ENCODE results near the gene OR3A2. TPM values are rescaled to one million over a fixed set of nuclear protein-coding genes. Genes with fewer than 3 reads are reported as not detected.
"Not testable (repeated sequence)": the region's sequence is repeated elsewhere in the genome, so short reads cannot be mapped to it uniquely, and the experiment has no call there.

OR3A2 gene
- total RNA-seq (2014; rRNA removed; shearing (Covaris generic)): not detected in 2 replicates
- not detected in 2 replicates for polyA plus RNA-seq (2015; cell fraction: cytosol; rRNA removed)
- not detected in 2 replicates for polyA plus RNA-seq (2015; cell fraction: nucleus; rRNA removed)

DNA sequence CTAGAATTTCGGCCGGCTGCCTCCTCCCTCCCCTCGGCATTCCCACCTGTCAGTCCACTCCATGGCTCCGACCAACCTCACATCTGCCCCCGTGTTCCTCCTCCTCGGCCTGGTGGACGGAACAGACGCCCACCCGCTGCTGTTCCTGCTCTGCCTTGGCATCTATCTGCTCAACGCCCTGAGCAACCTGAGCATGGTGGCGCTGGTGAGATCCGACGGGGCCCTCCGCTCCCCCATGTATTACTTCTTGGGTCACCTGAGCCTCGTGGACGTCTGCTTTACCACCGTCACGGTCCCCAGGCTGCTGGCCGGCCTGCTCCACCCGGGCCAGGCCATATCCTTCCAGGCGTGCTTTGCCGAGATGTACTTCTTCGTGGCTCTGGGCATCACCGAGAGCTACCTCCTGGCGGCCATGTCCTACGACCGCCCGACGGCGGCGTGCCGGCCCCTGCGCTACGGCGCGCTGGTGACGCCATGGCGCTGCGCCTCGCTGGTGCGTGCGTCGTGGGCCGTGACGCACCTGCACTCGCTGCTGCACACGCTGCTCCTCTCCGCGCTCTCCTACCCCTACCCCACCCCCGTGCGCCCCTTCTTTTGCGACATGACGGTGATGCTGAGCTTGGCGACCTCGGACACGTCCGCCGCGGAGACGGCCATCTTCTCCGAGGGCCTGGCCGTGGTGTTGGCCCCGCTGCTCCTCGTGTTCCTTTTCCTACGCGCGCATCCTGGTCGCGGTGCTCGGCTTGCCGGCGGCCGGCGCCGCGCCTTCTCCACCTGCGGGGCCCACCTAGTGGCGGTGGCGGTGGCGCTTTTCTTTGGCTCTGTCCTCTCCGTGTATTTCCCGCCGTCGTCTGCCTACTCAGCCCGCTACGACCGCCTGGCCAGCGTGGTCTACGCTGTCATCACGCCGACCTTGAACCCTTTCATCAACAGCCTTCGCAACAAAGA, at the start of gene OR3A2:
OR3A2 (minus strand) TSS at position 440 of the 948 bp plus-strand sequence.
- no peak for DNase-seq (ENCODE audit: low read depth)

DNA sequence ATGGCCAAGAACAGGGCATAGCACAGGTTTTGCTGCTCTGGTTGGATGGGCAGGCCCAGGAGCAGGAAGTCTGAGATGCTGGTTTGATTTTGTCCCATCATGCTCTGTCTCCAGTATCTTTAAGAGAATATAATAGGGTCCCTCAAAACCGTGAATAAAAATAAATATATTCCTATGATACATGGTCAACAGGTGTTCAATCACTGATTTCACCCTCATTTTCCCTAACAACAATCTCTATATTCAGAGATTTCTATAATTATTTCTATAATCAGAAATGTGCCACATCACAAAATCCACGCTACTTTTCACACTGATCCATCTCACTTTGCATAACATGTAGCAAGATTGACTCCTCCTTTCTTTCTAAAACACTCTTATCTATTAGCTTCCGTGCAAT, 47.6 kb upstream of the OR3A2 start, which contains the start of gene OR1E2:
OR1E2 (minus strand) TSS at position 101 of the 400 bp plus-strand sequence; CDS start at position 101, 0 bp downstream.
- no peak for DNase-seq (ENCODE audit: low read depth)

DNA sequence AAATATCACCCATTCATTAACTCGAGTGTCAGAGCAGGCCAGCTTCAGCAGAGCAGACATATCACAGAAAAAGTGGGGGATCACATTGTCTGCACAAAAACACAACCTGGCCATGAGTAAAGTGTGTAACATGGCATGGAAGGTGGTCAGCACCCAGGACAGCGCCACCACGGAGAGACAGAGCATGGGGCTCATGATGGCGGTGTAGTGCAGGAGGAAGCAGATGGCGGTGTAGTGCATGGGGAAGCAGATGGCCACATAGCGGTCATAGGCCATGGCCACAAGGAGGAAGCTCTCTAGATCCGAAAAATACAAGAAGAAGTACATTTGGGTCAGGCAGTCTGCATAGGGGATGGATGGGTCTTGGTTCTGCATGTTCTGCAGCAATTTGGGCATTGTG, 47.1 kb upstream of the OR3A2 start:
- DNase-seq (ENCODE audit: low read depth): peak; percentile 5

DNA sequence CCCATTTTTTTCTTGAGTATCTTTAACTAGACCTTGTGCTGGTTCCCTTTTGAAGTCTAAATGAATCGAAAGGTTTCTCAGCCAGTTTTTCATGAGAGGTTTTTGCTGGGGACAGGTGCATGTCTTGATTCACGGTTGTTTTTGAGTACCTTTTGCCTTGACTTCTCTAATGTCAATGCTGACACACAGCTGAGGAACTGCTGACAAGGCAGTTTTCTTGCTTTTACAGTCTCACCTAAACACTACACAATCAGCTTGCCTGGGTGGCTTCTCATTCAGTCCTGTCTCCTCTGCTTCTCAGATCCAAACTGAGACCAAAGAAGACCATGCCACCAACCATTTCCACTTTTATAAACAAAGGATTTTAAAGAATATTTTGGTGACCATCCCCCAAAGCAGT, 32.1 kb upstream of the OR3A2 start:
- DNase-seq (ENCODE audit: low read depth): no peak

DNA sequence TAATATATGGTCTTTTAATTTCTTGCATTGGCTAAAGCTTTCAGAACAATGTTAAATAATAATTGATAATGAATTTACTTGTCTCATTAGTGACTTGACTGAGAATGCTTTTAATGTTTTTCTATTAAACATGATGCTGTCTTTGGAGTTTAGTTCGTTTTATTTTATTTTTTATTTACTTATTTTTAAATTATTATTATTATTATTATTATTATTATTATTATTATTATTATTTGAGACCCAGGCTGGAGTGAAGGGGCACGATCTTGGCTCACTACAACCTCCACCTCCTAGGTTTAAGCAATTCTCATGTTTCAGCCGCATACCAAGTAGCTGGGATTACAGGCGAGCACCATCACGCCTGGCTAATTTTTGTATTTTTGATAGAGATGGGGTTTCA, 29.5 kb upstream of the OR3A2 start:
- no peak for DNase-seq (ENCODE audit: low read depth)

DNA sequence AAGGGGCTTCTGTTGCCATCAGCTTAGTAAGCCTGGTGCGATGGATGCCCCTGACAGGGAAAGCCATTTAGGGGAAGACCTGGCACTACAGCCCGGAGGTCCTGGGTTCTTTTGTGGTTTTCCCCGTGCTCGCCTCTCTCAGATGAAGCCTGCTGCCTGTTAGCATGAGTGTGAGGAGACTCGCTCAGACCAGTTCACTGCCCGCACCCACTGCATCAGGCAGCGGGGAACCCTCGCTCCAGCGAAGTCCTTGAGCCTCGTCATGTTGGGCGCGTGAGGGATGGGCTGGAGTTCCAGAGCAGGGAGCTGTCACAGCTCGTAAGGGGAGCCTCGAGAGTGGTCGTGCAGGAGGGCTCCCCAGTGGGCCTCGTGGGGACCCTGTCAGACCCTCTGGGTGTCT, 26.1 kb upstream of the OR3A2 start:
- DNase-seq (ENCODE audit: low read depth): not testable (repeated sequence)

DNA sequence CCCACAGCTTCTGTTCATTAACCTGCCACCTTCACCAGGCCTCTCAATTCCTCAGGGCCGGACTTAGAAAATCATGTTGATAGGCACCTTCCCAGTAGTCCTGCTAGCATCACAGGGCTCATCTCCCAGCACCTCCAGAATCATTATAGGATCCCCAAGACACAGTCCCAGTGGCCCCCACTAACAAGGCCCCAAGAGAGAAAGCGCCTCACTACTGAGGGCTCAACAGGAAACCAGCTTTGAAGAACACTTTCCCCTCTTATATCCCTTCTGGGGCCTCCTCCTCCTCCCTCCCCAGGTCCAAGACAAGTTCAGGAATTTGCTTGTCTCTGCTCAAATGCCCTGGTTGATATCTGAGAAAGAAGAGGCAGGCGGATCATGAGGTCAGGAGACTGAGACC, 25.0 kb upstream of the OR3A2 start, which contains the start of gene OR3A3:
OR3A3 (plus strand) TSS at position 301 of the 400 bp plus-strand sequence.
- no peak for DNase-seq (ENCODE audit: low read depth)

DNA sequence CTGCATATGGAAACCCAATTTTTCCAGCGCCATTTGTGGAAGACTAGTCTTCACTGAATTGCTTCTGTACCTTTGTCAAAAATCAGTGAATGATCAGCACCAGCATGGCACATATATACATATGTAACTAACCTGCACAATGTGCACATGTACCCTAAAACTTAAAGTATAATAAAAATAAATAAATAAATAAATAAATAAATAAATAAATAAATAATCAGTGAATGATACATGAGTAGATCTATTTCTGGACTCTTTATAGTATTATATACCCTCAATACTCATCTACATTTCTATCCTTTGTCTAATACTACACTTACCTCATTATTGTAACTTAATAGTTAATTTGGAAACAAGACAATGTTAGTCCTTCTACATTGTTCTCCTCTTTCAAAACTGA, 17.7 kb upstream of the OR3A2 start:
- not testable (repeated sequence) for DNase-seq (ENCODE audit: low read depth)

DNA sequence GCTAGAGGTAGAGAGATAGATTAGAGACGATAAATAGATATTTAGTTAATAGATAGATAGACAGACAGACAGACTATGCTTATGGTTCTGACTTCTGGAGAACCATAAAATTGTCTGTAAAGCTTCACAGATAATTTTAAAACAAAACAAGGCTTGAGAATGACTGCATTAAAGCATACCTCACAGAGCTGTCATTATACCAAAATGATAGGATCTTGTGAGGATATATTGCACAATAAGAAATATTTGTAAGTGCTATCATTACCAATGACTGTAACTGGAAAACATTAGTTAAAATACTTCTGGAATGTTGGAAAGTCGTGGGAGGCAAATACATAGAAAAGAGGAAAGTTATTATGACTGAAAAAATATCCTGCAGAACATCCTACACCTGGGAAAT, 15.7 kb upstream of the OR3A2 start:
- no peak for DNase-seq (ENCODE audit: low read depth)

DNA sequence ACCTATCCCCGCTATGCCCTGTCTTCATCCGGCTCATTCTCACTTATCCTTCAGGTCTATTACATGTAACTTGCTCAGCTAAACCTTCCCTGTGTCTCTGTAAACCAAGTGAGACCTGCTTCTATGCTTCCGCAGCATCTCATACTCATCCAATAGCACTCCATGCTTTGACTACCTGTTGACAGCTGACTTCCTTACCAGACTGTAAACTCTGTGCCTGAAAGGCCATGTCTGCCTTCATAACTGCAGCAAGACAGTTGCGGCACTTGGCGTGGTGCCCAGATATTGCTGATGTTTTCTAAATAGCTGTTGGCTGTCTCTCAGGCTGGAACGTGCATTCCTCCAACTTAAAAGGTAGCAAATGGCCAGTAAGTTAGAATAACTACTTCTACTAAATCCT, 13.9 kb upstream of the OR3A2 start:
- no peak for DNase-seq (ENCODE audit: low read depth)

DNA sequence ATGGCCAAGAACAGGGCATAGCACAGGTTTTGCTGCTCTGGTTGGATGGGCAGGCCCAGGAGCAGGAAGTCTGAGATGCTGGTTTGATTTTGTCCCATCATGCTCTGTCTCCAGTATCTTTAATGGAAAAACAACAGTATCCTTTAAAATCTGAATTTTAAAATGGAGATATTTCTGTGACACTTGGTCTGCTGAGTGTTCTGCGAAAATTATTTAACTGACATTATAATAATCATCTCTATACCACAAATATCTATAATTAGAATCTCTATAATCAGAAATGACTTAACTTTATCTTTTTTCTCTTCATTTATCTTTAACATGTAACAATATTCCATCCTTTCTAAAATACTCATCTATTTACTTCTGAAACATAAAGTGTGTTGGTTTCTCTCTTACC, 12.2 kb upstream of the OR3A2 start, which contains the start of gene OR1E1:
OR1E1 (minus strand) TSS at position 101 of the 400 bp plus-strand sequence; CDS start at position 101, 0 bp downstream.
- DNase-seq (ENCODE audit: low read depth): no peak

DNA sequence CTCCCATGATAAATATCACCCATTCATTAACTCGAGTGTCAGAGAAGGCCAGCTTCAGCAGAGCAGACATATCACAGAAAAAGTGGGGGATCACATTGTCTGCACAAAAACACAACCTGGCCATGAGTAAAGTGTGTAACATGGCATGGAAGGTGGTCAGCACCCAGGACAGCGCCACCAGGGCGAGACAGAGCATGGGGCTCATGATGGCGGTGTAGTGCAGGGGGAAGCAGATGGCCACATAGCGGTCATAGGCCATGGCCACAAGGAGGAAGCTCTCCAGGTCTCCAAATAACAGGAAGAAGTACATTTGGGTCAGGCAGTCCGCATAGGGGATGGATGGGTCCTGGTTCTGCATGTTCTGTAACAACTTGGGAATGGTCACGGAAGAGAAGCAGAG, 11.7 kb upstream of the OR3A2 start:
- DNase-seq (ENCODE audit: low read depth): peak; percentile 7

DNA sequence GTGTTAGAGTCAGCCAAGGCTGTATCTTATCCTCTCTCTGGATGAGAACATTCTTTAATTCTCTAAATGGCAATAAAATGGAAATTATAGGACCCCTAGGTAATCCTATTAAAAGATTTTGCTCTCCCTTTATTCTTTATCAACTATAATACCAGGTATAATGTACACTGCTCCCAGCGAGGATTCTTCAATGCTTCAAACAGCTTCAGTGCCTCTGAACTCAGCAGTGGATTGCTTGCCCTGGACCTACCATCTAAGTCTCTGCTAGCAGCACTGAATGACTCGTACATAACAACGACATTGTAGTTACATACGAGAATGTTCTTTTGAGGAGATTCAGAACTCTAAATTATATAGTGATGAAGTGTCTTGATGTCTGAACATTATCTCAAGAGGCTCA, 3.7 kb upstream of the OR3A2 start:
- no peak for DNase-seq (ENCODE audit: low read depth)

DNA sequence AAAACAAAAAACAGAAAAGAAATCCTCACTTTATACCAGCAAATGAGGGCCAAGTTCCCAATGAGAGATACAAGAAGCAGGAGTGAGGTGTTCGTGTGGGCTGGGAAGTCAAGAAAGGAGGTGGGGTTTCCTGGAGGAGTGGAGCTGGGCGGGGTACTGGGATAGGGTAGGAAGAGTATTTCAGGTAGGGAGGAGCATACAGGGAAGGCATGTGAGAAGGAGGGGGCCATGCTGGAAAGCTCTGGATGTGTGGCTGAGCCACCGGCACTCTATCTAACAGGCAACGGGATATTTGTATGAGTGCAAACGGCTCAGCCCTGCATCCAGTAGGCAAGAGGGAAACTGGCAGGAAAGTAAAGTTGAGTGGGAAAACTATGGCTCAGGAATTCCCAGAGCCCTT, 4.2 kb downstream of the OR3A2 start:
- no peak for DNase-seq (ENCODE audit: low read depth)

DNA sequence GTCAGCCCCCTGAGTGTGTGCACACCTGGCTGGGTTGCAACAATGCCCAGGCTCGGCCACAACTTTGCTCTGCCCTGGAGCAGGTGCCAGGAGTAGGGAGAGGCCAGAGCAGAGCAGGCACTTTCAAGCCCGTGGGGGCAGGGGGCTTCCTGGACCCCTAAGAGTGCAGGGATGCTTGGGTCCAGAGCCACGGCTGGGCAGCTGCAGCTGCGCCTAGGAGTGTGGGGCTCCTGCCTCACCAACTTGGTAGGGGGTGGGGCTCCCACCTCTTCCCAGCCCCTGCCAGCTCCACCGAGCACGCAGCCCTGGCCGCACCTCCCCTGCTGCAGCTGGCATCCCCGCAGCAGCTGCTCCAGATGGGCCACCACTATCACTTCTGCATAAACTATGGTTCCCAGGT, 7.8 kb downstream of the OR3A2 start:
- DNase-seq (ENCODE audit: low read depth): no peak

DNA sequence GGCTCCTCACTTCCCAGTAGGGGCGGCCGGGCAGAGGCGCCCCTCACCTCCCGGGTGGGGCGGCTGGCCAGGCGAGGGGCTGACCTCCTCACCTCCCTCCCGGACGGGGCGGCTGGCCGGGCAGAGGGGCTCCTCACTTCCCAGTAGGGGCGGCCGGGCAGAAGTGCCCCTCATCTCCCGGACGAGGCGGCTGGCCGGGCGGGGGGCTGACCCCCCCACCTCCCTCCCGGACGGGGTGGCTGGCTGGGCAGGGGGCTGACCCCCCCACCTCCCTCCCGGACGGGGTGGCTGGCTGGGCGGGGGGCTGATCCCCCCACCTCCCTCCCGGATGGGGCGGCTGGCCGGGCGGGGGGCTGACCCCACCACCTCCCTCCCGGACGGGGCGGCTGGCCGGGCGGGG, 14.9 kb downstream of the OR3A2 start:
- not testable (repeated sequence) for DNase-seq (ENCODE audit: low read depth)

DNA sequence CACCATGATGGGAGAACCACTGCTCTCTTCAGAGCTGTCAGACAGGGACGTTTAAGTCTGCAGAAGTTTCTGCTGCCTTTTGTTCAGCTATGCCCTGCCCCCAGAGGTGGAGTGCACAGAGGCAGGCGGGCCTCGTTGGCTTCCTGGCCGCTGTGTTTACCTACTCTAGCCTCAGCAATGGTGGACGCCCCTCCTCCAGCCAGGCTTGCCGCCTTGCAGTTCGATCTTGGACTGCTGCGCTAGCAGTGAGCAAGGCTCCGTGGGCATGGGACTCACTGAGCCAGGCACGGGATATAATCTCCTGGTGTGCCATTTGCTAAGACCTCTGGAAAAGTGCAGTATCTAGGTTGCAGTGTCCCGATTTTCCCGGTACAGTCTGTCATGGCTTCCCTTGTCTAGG, 43.3 kb downstream of the OR3A2 start:
- DNase-seq (ENCODE audit: low read depth): not testable (repeated sequence)

DNA sequence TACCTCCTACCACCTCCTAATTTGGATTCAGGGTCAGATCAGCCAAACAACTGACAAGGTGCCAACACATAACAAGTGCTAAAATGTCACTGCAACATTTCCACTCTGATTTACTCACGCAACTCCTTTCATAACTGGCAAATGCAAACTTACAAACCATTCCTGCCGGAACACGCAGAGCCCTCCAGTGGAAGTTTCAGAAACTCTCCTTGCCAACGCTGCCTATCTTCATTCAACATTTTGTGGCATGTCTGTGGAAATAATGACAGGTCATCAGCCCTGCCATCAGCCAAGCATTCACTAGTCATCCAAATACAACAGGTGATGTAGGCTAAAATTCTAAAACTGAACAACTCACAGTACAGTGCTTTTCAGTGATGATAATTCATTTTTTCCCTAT, 50.2 kb downstream of the OR3A2 start:
- DNase-seq (ENCODE audit: low read depth): peak; percentile 3

DNA sequence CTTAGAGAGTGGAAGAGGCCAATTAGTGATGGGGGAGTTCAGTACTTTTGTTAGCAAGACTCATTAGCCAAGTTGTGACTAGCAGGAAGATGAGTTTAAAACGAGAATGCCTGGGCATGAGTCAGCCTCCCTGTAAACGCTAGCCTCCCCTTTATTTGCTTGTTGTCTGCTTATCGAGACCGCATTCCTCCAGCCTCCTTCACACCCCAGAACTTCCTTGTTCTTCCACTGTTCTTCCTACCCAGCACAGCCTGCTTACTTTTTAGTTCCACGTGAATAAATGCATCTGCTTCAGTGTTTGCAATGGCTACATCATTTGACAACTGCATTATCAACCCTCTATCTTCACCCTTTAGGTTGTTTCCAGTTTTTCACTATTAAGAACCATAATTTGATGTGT, 67.8 kb downstream of the OR3A2 start:
- peak; percentile 10 for DNase-seq (ENCODE audit: low read depth)

DNA sequence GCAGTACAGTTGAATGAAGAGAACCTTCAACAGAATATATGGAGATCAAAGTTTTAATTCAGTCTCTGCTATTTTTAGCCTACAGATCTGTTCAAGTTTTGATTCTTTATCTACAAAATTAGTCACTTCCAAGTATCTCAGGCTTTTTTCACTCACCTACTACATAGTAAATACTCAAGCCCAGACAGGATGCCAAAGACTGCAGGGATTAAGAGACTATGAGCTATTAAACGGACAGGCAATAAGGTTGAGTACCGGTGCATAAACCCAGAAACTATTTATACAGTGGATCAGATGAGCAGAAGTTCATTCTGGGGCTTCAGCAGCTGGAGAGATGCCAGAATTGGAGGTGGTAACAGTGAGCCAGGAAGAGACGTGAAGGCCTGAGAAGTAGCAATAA, 69.3 kb downstream of the OR3A2 start:
- DNase-seq (ENCODE audit: low read depth): no peak

DNA sequence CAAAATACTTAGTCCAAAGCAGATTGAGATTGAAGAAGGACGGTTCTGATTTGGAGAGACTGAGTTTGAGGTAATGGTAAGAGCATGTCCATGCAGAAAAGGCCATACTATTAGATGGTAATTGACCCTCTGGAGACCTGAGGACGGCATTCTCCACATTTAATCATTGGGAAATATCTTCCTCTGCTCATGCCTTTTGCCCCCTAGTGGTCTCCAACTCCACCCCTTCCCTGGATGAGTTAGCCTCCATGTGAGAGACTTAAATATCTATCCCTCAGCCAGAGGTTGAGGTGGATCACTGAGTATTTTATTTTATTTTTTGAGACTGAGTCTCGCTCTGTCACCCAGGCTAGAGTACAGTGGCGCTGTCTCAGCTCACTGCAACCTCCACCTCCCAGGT, 77.5 kb downstream of the OR3A2 start:
- no peak for DNase-seq (ENCODE audit: low read depth)

DNA sequence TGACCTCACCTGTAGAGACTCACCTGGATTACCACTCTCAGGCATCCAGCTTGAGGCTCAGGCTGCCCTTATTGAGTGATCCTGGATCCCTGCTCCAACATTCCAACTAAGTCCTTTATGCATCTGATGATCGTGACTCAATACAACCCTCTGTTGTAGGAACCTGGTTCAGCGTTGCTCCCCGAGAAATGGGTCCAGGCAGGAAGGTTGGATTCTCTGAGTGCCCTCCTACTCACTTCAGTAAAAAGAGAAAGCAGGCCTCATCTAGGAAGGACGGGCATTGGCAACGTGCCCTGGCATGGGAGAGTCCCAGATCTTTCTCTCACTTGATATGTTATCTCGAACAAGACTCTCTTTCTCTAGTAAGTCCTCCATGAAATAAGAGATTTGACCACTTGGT, 87.8 kb downstream of the OR3A2 start, which contains the start of gene OR3A1:
OR3A1 (minus strand) TSS at position 101 of the 400 bp plus-strand sequence. CDS start 5,778 bp downstream, outside the sequence.
- DNase-seq (ENCODE audit: low read depth): no peak
